Liver (tissue), 9 donors: ENCODE results near the gene SEPTIN8. TPM values are rescaled to one million over a fixed set of nuclear protein-coding genes. Genes with fewer than 3 reads are reported as not detected.

Source experiments
- DNase-seq: peaks from one replicate; pipeline ENCODE4 v3.0.0-alpha.2; 2017; ENCODE audit warnings: low spot score
- H3K27ac ChIP-seq, 2 donors: one replicate each; pipeline ENCODE4 v1.7.0; 2013; ENCODE audit warnings: inconsistent platforms in 2 of 2, low read length in 2 of 2, control low read depth in 1 of 2, low read depth in 1 of 2, mild to moderate bottlenecking in 1 of 2
- H3K27me3 ChIP-seq, 4 donors: one replicate each; pipeline versions ENCODE4 v1.6.1 to v1.7.0; 2013; ENCODE audit warnings: low read length in 3 of 4, inconsistent platforms in 1 of 4, mild to moderate bottlenecking in 1 of 4, moderate library complexity in 1 of 4; ENCODE audit not compliant: control insufficient read depth in 4 of 4, insufficient read depth in 4 of 4
- H3K36me3 ChIP-seq, 4 donors: one replicate each; pipeline versions ENCODE4 v1.6.1 to v1.7.0; 2013; ENCODE audit warnings: low read length in 3 of 4, mild to moderate bottlenecking in 3 of 4, low read depth in 1 of 4, moderate library complexity in 1 of 4; ENCODE audit not compliant: control insufficient read depth in 4 of 4, insufficient read depth in 3 of 4
- H3K4me1 ChIP-seq, 4 donors: one replicate each; pipeline versions ENCODE4 v1.6.1 to v1.7.0; 2013; ENCODE audit warnings: low read length in 3 of 4, mild to moderate bottlenecking in 3 of 4, moderate library complexity in 1 of 4; ENCODE audit not compliant: control insufficient read depth in 4 of 4, insufficient read depth in 4 of 4
- H3K4me3 ChIP-seq, 3 donors: one replicate each; pipeline versions ENCODE4 v1.6.1 to v1.7.0; 2013; ENCODE audit warnings: low read length in 3 of 3, control low read depth in 1 of 3, low read depth in 1 of 3, mild to moderate bottlenecking in 1 of 3
- H3K9ac ChIP-seq, 2 donors: one replicate each; pipeline ENCODE4 v1.7.0; 2013; ENCODE audit warnings: low read length in 2 of 2, mild to moderate bottlenecking in 2 of 2, moderate library complexity in 2 of 2, control low read depth in 1 of 2, low read depth in 1 of 2
- H3K9me3 ChIP-seq, 4 donors: one replicate each; pipeline versions ENCODE4 v1.6.1 to v1.7.0; 2013; ENCODE audit warnings: low read length in 3 of 4; ENCODE audit not compliant: control insufficient read depth in 4 of 4
- ATF3 ChIP-seq: IDR thresholded peaks from 2 replicates; pipeline ENCODE4 v1.6.1; 2016; ENCODE audit warnings: antibody characterized with exemption
- CTCF ChIP-seq: fragments of 150-350 bp; IDR thresholded peaks from 2 replicates; pipeline ENCODE4 v1.5.1; 2017; ENCODE audit warnings: improper control_type of control experiment, low read depth, low read length; ENCODE audit not compliant: missing input control
- EGR1 ChIP-seq, 2 donors: IDR thresholded peaks; 2 replicates each; pipeline ENCODE4 v1.6.1; 2016 to 2018; ENCODE audit warnings: antibody characterized with exemption in 2 of 2, low read depth in 2 of 2
- FOXA1 ChIP-seq: IDR thresholded peaks from 2 replicates; pipeline ENCODE4 v1.6.1; 2016; ENCODE audit warnings: antibody characterized with exemption
- GABPA ChIP-seq, 2 donors: IDR thresholded peaks in 1 of 2; conservative IDR thresholded peaks in 1 of 2; 2 replicates each; pipeline ENCODE4 v1.6.1; 2016; ENCODE audit warnings: antibody characterized with exemption in 2 of 2, mild to moderate bottlenecking in 1 of 2, moderate library complexity in 1 of 2
- HNF4A ChIP-seq, 2 donors: conservative IDR thresholded peaks; 2 replicates each; pipeline ENCODE4 v1.6.1; 2016; ENCODE audit warnings: antibody characterized with exemption in 2 of 2, mild to moderate bottlenecking in 2 of 2
- HNF4G ChIP-seq: IDR thresholded peaks from 2 replicates; pipeline ENCODE4 v1.6.1; 2016; ENCODE audit warnings: antibody characterized with exemption
- JUND ChIP-seq, 2 donors: IDR thresholded peaks; 2 replicates each; pipeline ENCODE4 v1.6.1; 2016; ENCODE audit warnings: antibody characterized with exemption in 2 of 2
- MAX ChIP-seq: IDR thresholded peaks from 2 replicates; pipeline ENCODE4 v1.6.1; 2016; ENCODE audit warnings: antibody characterized with exemption
- NR2F2 ChIP-seq: IDR thresholded peaks from 2 replicates; pipeline ENCODE4 v1.6.1; 2016; ENCODE audit warnings: antibody characterized with exemption
- RAD21 ChIP-seq, 2 donors: IDR thresholded peaks; 2 replicates each; pipeline ENCODE4 v1.6.1; 2016; ENCODE audit warnings: antibody characterized with exemption in 2 of 2, mild to moderate bottlenecking in 2 of 2
- RXRA ChIP-seq, 2 donors: IDR thresholded peaks; 2 replicates each; pipeline ENCODE4 v1.6.1; 2017 to 2018; ENCODE audit warnings: antibody characterized with exemption in 2 of 2, mild to moderate bottlenecking in 1 of 2
- SP1 ChIP-seq: IDR thresholded peaks from 2 replicates; pipeline ENCODE4 v1.6.1; 2018; ENCODE audit warnings: antibody characterized with exemption, mild to moderate bottlenecking
- TAF1 ChIP-seq: conservative IDR thresholded peaks from 2 replicates; pipeline ENCODE4 v1.6.1; 2016; ENCODE audit warnings: antibody characterized with exemption, mild to moderate bottlenecking
- YY1 ChIP-seq: IDR thresholded peaks from 2 replicates; pipeline ENCODE4 v1.6.1; 2016; ENCODE audit warnings: antibody characterized with exemption, mild to moderate bottlenecking
- ZBTB33 ChIP-seq: IDR thresholded peaks from 2 replicates; pipeline ENCODE4 v1.6.1; 2016; ENCODE audit warnings: antibody characterized with exemption
- WGBS: extraction: QIAGEN DNeasy Blood & Tissue Kit; methylation state at CpG from one replicate; pipeline ENCODE4 v1.1.7; 2013; 5-methylcytosine and 5-hydroxymethylcytosine counted together
- polyA plus RNA-seq, 2 donors: library from polyadenylated mRNA; stranded (reverse) in 1 of 2; unstranded in 1 of 2; fragments of 200-250 nt in 1 of 2; fragments of >200 nt in 1 of 2; fragmentation: Nextera tagmentation in 1 of 2; extraction: Ambion mirVana in 1 of 2; gene quantifications; one replicate each; pipeline versions ENCODE4 v1.2.1 to v1.2.3, GENCODE V29; 2013 to 2015
- total RNA-seq, 2 donors: library from RNA; depleted of rRNA; stranded (reverse); fragments of >200 nt; gene quantifications; one replicate each; pipeline ENCODE4 v1.2.3, GENCODE V29; 2014
- donor health status: healthy.
- donor health status: healthy.
- donor health status: healthy.
- donor health status: healthy.
- donor health status: healthy.

SEPTIN8 gene
- total and polyA plus RNA-seq, 4 donors: 4.7 to 16.5 (median 9.8) TPM

- 93% methylated on average over 5 of the region's 5 CpGs for WGBS
- Histone ChIP-seq H3K27ac (no peak overlapping the region), H3K36me3 (no peaks in the 10 kb centered on the region), H3K27me3 (no peaks in the 10 kb centered on the region), H3K9me3 (no peaks in the 10 kb centered on the region), H3K4me1 (peaks cover 3 to 24% (median 7%) of the 10 kb centered on the region in 4 donors), H3K4me3 (no peak overlapping the region), H3K9ac (no peak overlapping the region)
- no peak for TF ChIP-seq YY1
- no peak for TF ChIP-seq RAD21 (IDR thresholded peaks at IDR 0.05)
- no peak for TF ChIP-seq EGR1 (IDR thresholded peaks at IDR 0.05; ENCODE audit: low read depth in 2 of 2)
- TF ChIP-seq SP1: no peak
- TF ChIP-seq TAF1: no peak
- TF ChIP-seq MAX: no peak
- no peak for TF ChIP-seq NR2F2
- no peak for DNase-seq
Measured at GRCh38 chr5:132774896-132775295, 2.1 kb downstream of the SEPTIN8 start.

- DNase-seq: no peak
- no peak overlapping the region for H3K4me3 ChIP-seq
- H3K36me3 ChIP-seq: no peaks in the 10 kb centered on the region
- H3K27ac ChIP-seq: no peak overlapping the region
- 68% methylated on average over 3 of the region's 3 CpGs for WGBS
- H3K9ac ChIP-seq: no peak overlapping the region
- H3K27me3 ChIP-seq: no peaks in the 10 kb centered on the region
- no peak for TF ChIP-seq MAX
- no peak for TF ChIP-seq HNF4A (conservative IDR thresholded peaks at IDR 0.05)
- TF ChIP-seq RXRA (IDR thresholded peaks at IDR 0.05): no peak
- no peak for TF ChIP-seq SP1
- no peak for TF ChIP-seq CTCF
- no peak for TF ChIP-seq YY1
- TF ChIP-seq ZBTB33: no peak
- TF ChIP-seq FOXA1: no peak
- TF ChIP-seq NR2F2: no peak
- no peak for TF ChIP-seq ATF3
- no peak for TF ChIP-seq HNF4G
- no peak for TF ChIP-seq JUND (IDR thresholded peaks at IDR 0.05)
- no peak for TF ChIP-seq EGR1 (IDR thresholded peaks at IDR 0.05; ENCODE audit: low read depth in 2 of 2)
- no peak for TF ChIP-seq GABPA (IDR thresholded peaks at IDR 0.05 in 1 of 2, conservative IDR thresholded peaks at IDR 0.05 in 1 of 2)
- TF ChIP-seq RAD21 (IDR thresholded peaks at IDR 0.05): no peak
- TF ChIP-seq TAF1: no peak
- H3K9me3 ChIP-seq: no peaks in the 10 kb centered on the region
- peaks cover 3 to 24% (median 7%) of the 10 kb centered on the region in 4 donors for H3K4me1 ChIP-seq
Measured at GRCh38 chr5:132774406-132774805, 2.6 kb downstream of the SEPTIN8 start.
